ENCODE results near the gene RUFY1. TPM values are rescaled to one million over a fixed set of nuclear protein-coding genes. Genes with fewer than 3 reads are reported as not detected.

Gene RUFY1
- total and polyA plus RNA-seq, 10 of the 15 experiments (the other 5 are each of a cell fraction or from before 2014, with no cell fraction given), result 5.7 to 36.3 (median 24.5) TPM

DNA sequence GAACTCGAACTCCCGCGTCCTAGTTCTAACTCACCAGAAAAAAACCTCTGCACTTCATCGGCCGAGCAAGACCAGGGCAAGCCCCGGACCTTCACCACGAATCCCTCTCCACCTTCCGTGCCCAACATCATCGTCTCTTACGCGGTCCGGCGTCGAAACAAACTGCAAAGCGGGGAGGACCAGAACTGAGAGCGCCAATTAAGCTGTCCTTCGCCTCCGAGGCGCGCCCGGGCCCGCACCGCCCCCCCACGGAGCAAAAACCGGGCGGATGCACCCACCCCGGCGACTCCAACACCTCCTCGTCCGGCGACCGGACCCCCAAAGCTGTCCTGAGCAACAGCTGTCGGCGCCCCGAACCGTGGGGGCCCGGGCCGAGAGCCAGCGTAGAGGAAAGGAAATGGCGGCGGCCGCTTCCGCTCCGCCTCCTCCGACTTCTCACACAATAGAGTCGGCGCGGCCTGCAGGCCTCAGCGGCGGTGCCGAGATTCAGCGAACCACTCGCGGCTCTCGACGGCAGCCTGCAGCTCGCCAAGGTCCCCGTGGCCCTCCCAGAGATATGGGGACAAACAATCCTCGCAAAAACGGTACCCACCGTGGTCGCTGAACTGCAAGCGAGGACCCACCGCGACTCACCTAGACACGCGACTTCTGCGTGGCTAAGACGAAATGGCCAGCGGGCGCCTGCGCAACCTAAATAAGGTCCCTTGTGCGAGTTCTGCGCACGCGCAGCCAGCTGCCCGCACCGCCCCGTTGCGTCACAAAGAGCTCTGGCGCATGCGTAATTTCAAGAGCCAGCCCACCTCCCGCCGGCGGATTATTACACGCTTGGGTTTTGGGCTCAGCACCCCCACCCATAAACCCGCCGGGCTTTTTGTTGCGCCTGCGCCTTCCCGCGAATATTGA is 72.9 kb downstream of the RUFY1 start, which contains the start of gene HNRNPH1 (continued):
- TF ChIP-seq, protein P1, sequence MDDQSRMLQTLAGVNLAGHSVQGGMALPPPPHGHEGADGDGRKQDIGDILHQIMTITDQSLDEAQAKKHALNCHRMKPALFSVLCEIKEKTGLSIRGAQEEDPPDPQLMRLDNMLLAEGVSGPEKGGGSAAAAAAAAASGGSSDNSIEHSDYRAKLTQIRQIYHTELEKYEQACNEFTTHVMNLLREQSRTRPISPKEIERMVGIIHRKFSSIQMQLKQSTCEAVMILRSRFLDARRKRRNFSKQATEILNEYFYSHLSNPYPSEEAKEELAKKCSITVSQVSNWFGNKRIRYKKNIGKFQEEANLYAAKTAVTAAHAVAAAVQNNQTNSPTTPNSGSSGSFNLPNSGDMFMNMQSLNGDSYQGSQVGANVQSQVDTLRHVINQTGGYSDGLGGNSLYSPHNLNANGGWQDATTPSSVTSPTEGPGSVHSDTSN (IDR thresholded peaks at IDR 0.05; ENCODE audit: insufficient replicate concordance, low read depth, low read length), result peak; percentile 46
- TF ChIP-seq RFX5 (IDR thresholded peaks at IDR 0.05; ENCODE audit: low read depth, low read length) (no peak), EED (IDR thresholded peaks at IDR 0.05; ENCODE audit: low read depth) (no peak), YY1 (IDR thresholded peaks at IDR 0.05; ENCODE audit: low read depth, low read length) (peak; percentile 90), E2F4 (IDR thresholded peaks at IDR 0.05; ENCODE audit: low read depth, low read length) (peak; percentile 58; the same call in 1 of the 2 replicates), REST (IDR thresholded peaks at IDR 0.05; ENCODE audit: low read depth, low read length) (0 out of 2 replicates have a peak, but pooled peaks have one; percentile 25), SMARCA5 (IDR thresholded peaks at IDR 0.05) (peak; percentile 21; the same call in 1 of the 2 replicates), PAX5 (IDR thresholded peaks at IDR 0.05; ENCODE audit: borderline replicate concordance, low read depth, low read length) (0 out of 2 replicates have a peak, but pooled peaks have one; percentile 63), MYC (IDR thresholded peaks at IDR 0.05; ENCODE audit: insufficient read depth, insufficient read length, insufficient replicate concordance, low read length, severe bottlenecking) (peak; percentile 88), ESRRA (IDR thresholded peaks at IDR 0.05; ENCODE audit: low read length) (0 out of 2 replicates have a peak, but pooled peaks have one; percentile 38), SRF (IDR thresholded peaks at IDR 0.05; ENCODE audit: low read depth in 2 of 2, low read length in 2 of 2) (peak in 1 of 2 experiments; percentile 1; a peak in 1 of 4 replicates), POU2F2 (IDR thresholded peaks at IDR 0.05; ENCODE audit: borderline replicate concordance, low read depth, low read length) (peak; percentile 98), TCF12 (IDR thresholded peaks at IDR 0.05; ENCODE audit: low read depth, low read length) (peak; percentile 85; the same call in 1 of the 2 replicates), TCF7 (IDR thresholded peaks at IDR 0.05; ENCODE audit: borderline replicate concordance) (no peak; the same call in 1 of the 2 replicates), PKNOX1 (IDR thresholded peaks at IDR 0.05) (no peak), EP300 (IDR thresholded peaks at IDR 0.05; ENCODE audit: borderline replicate concordance in 1 of 2, control insufficient read depth in 1 of 2, low read depth in 2 of 2, low read length in 2 of 2) (peak in 1 of 2 experiments; percentile 45; a peak in 1 of 4 replicates), YBX1 (IDR thresholded peaks at IDR 0.05) (no peak), TBL1XR1 (IDR thresholded peaks at IDR 0.05; ENCODE audit: low read depth, low read length) (peak; percentile 75; the same call in 1 of the 2 replicates)
- TF ChIP-seq, protein P2, sequence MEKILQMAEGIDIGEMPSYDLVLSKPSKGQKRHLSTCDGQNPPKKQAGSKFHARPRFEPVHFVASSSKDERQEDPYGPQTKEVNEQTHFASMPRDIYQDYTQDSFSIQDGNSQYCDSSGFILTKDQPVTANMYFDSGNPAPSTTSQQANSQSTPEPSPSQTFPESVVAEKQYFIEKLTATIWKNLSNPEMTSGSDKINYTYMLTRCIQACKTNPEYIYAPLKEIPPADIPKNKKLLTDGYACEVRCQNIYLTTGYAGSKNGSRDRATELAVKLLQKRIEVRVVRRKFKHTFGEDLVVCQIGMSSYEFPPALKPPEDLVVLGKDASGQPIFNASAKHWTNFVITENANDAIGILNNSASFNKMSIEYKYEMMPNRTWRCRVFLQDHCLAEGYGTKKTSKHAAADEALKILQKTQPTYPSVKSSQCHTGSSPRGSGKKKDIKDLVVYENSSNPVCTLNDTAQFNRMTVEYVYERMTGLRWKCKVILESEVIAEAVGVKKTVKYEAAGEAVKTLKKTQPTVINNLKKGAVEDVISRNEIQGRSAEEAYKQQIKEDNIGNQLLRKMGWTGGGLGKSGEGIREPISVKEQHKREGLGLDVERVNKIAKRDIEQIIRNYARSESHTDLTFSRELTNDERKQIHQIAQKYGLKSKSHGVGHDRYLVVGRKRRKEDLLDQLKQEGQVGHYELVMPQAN (conservative IDR thresholded peaks at IDR 0.05), result peak; percentile 83

Data from GM12878 (cell line).